Choroid plexus epithelial cell (primary cell): ENCODE results near the gene ATXN7L1.
"Not testable (repeated sequence)": the region's sequence is repeated elsewhere in the genome, so short reads cannot be mapped to it uniquely, and the experiment has no call there.

ENCODE experiments used
- DNase-seq: peaks from one replicate; pipeline ENCODE4 v3.0.0-alpha.2; 2010; ENCODE audit warnings: low read depth
- H3K4me3 ChIP-seq: 2 replicates; pipeline ENCODE4 v1.5.1; 2011; ENCODE audit warnings: low read depth, mild to moderate bottlenecking, control low read depth, low read length, moderate library complexity
- CTCF ChIP-seq: conservative IDR thresholded peaks from 2 replicates; pipeline ENCODE4 v1.5.1; 2011; ENCODE audit warnings: low read depth, mild to moderate bottlenecking, control low read depth, inconsistent platforms, low read length, moderate library complexity

The ATXN7L1 gene

GRCh38 chr7:105846404-105846803 is 30.0 kb downstream of the ATXN7L1 start:
- H3K4me3 ChIP-seq = no peak overlapping the region
- no peak for TF ChIP-seq CTCF
- no peak for DNase-seq

GRCh38 chr7:105844681-105845080 is 31.7 kb downstream of the ATXN7L1 start:
- not testable (repeated sequence) for H3K4me3 ChIP-seq, DNase-seq

GRCh38 chr7:105841866-105842265 is 34.5 kb downstream of the ATXN7L1 start:
- no peak for TF ChIP-seq CTCF
- no peak for DNase-seq
- no peak overlapping the region for H3K4me3 ChIP-seq

GRCh38 chr7:105840981-105841749 is 35.2 kb downstream of the ATXN7L1 start:
- DNase-seq = no peak
- no peak for TF ChIP-seq CTCF
- H3K4me3 ChIP-seq = no peak overlapping the region

- H3K4me3 ChIP-seq = no peak overlapping the region
- no peak for DNase-seq
- no peak for TF ChIP-seq CTCF
Observed at GRCh38 chr7:105839266-105839665, 37.1 kb downstream of the ATXN7L1 start.

- H3K4me3 ChIP-seq = no peak overlapping the region
- TF ChIP-seq CTCF = no peak
- peak; percentile 41 for DNase-seq
Observed at GRCh38 chr7:105838627-105839231, 37.7 kb downstream of the ATXN7L1 start.

GRCh38 chr7:105837765-105838626 is 38.4 kb downstream of the ATXN7L1 start:
- DNase-seq = no peak
- no peak for TF ChIP-seq CTCF
- H3K4me3 ChIP-seq = no peak overlapping the region
